A549 treated with GW870086 at 1 μM for 4 hours (cell line): ENCODE measurements around the gene CAPN9. TPM values are rescaled to one million over a fixed set of nuclear protein-coding genes. Genes with fewer than 3 reads are reported as not detected.

Experiments used
- total RNA-seq: library from RNA; stranded (reverse); fragments of 200-300 nt; extraction: Qiagen RNA extraction; gene quantifications from 5 replicates; pipeline ENCODE4 v1.2.3, GENCODE V29; 2022; ENCODE audit warnings: low read depth

CAPN9 gene, protein sequence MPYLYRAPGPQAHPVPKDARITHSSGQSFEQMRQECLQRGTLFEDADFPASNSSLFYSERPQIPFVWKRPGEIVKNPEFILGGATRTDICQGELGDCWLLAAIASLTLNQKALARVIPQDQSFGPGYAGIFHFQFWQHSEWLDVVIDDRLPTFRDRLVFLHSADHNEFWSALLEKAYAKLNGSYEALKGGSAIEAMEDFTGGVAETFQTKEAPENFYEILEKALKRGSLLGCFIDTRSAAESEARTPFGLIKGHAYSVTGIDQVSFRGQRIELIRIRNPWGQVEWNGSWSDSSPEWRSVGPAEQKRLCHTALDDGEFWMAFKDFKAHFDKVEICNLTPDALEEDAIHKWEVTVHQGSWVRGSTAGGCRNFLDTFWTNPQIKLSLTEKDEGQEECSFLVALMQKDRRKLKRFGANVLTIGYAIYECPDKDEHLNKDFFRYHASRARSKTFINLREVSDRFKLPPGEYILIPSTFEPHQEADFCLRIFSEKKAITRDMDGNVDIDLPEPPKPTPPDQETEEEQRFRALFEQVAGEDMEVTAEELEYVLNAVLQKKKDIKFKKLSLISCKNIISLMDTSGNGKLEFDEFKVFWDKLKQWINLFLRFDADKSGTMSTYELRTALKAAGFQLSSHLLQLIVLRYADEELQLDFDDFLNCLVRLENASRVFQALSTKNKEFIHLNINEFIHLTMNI
- total RNA-seq: not detected in 5 replicates

DNA sequence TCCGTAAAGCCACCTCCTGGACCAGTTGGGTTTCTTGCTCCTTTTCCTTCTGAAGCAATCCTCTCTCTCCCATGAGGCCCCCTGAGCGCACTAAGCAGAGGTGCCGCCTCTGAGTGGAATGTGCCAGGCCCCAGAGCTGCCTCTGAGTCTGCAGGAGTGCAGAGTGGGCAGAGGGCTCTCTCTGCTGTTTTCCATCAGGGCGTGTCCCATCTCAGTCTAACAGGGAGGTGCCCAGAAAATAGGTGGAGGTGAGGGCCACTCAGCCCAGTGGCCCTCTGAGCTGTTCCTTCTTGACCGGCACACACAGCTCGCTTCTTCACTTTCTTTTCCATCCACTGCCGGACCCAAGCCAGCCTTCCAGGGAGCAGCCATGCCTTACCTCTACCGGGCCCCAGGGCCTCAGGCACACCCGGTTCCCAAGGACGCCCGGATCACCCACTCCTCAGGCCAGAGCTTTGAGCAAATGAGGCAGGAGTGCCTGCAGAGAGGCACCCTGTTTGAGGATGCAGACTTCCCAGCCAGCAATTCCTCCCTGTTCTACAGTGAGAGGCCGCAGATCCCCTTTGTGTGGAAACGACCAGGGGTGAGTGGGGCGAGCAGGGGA is at the start of gene CAPN9:
Gene CAPN9 (plus strand): TSS at position 262 of the 604 bp plus-strand sequence. CDS start 109 bp downstream, at position 371.

GRCh38 chr1:230713915-230714764 is 33.0 kb upstream of the CAPN9 start, which contains the start of gene AGT:
TSS of gene AGT (minus strand) at chr1:230714122. CDS start at chr1:230710823, 3,299 bp downstream.

Other genes with a start within 250 kb of the CAPN9 start
- 19.4 to 22.3 TPM (median 21.2 TPM) in 5 replicates for gene COG2, start 104.9 kb upstream of the CAPN9 start, total RNA-seq
- gene AGT, start 33.3 kb upstream of the CAPN9 start, total RNA-seq: 0.07 to 0.29 TPM (median 0.17 TPM) in 4 of 5 replicates, not detected in the other
- 17.6 to 19.9 TPM (median 19.7 TPM) in 5 replicates for gene C1orf198, start 121.1 kb downstream of the CAPN9 start, total RNA-seq
- gene TTC13, start 231.5 kb downstream of the CAPN9 start, total RNA-seq: 8.0 to 10.6 TPM (median 10.4 TPM) in 5 replicates
- gene ARV1, start 231.7 kb downstream of the CAPN9 start, total RNA-seq: 21.2 to 26.9 TPM (median 26.0 TPM) in 5 replicates